PC-9 (cell line): ENCODE results near the gene CEP68. TPM values are rescaled to one million over a fixed set of nuclear protein-coding genes. Genes with fewer than 3 reads are reported as not detected.

Experiments
- BruUV-seq: library from RNA; stranded (reverse); fragments of 400-500 nt; replicated peaks from 2 replicates; lab custom pipeline; 2021; lab: Mats Ljungman, UMichigan
- CTCF ChIA-PET: fragments of 300-600 bp; sonication (Branson Sonifier 250); formaldehyde crosslinking; loops from one replicate; lab custom pipeline; 2022; ENCODE audit warnings: antibody characterized with exemption; lab: Charles Lee
- POLR2A ChIA-PET: fragments of 300-600 bp; sonication (Branson Sonifier 250); formaldehyde crosslinking; loops from one replicate; lab custom pipeline; 2022; ENCODE audit warnings: antibody characterized with exemption; ENCODE audit not compliant: unreplicated experiment; lab: Charles Lee
- DNase-seq, 2 experiments: peaks; one replicate each; pipeline versions ENCODE4 v3.0.0 to v3.0.0-alpha.2; 2015 to 2022; ENCODE audit warnings: mixed read lengths in 1 of 2
- H2AFZ ChIP-seq: fragments of 200-600 bp; sonication (generic); 2 replicates; pipeline ENCODE4 v1.8.1; 2017; ENCODE audit warnings: antibody characterized with exemption
- H3F3A ChIP-seq: fragments of 200-600 bp; sonication (generic); 2 replicates; pipeline ENCODE4 v1.8.1; 2017; ENCODE audit warnings: antibody characterized with exemption, mild to moderate bottlenecking, low read depth; ENCODE audit not compliant: insufficient read depth
- H3K27ac ChIP-seq: fragments of 200-600 bp; sonication (generic); 2 replicates; pipeline ENCODE4 v1.6.1; 2016; ENCODE audit warnings: mixed run types
- H3K27me3 ChIP-seq: fragments of 200-600 bp; sonication (generic); 2 replicates; pipeline ENCODE4 v1.6.1; 2016; ENCODE audit warnings: low read depth, mixed run types; ENCODE audit not compliant: insufficient read depth
- H3K36me3 ChIP-seq: fragments of 200-600 bp; sonication (generic); 2 replicates; pipeline ENCODE4 v1.6.1; 2016; ENCODE audit warnings: low read depth, mixed run types
- H3K4me1 ChIP-seq: fragments of 200-600 bp; sonication (generic); replicated peaks from 2 replicates; pipeline ENCODE4 v1.6.1; 2016; ENCODE audit warnings: mixed run types; ENCODE audit not compliant: insufficient read depth
- H3K4me2 ChIP-seq: fragments of 200-600 bp; sonication (generic); 2 replicates; pipeline ENCODE4 v1.6.1; 2017; ENCODE audit warnings: mixed run types
- H3K4me3 ChIP-seq: fragments of 200-600 bp; sonication (generic); 2 replicates; pipeline ENCODE4 v1.6.1; 2016; ENCODE audit warnings: mixed run types
- H3K79me2 ChIP-seq: fragments of 200-600 bp; sonication (generic); 2 replicates; pipeline ENCODE4 v1.6.1; 2017; ENCODE audit warnings: low read depth, mixed run types
- H3K9me2 ChIP-seq: fragments of 200-600 bp; sonication (generic); 2 replicates; pipeline ENCODE4 v1.8.1; 2017; ENCODE audit warnings: mild to moderate bottlenecking; ENCODE audit not compliant: insufficient read depth
- H3K9me3 ChIP-seq: fragments of 200-600 bp; sonication (generic); 2 replicates; pipeline ENCODE4 v1.8.1; 2016; ENCODE audit warnings: low read depth; ENCODE audit not compliant: insufficient read depth
- H4K20me1 ChIP-seq: fragments of 200-600 bp; sonication (generic); 2 replicates; pipeline ENCODE4 v1.8.1; 2017; ENCODE audit not compliant: insufficient read depth
- EZH2 ChIP-seq: fragments of 200-600 bp; sonication (generic); IDR thresholded peaks from 2 replicates; pipeline ENCODE4 v1.8.0; 2017; ENCODE audit warnings: antibody characterized with exemption, low read depth
- intact Hi-C: fragments of 100-400 bp; cut with micrococcal nuclease; formaldehyde crosslinking; loops from one replicate; pipeline ENCODE4 v1.10.0; 2022; ENCODE audit not compliant: unreplicated experiment
- total RNA-seq: library from RNA; stranded (reverse); gene quantifications from 2 replicates; pipeline ENCODE4 v1.2.3, GENCODE V29; 2021
- TF ChIP-seq, protein P1 (sequence below): fragments of 200-600 bp; sonication (generic); conservative IDR thresholded peaks from 2 replicates; pipeline ENCODE4 v1.6.1; 2017; ENCODE audit warnings: mixed run types, antibody characterized with exemption, mild to moderate bottlenecking, moderate library complexity

The CEP68 gene
- total RNA-seq, 1 experiment from 2014 or later: 10.8 TPM

DNA sequence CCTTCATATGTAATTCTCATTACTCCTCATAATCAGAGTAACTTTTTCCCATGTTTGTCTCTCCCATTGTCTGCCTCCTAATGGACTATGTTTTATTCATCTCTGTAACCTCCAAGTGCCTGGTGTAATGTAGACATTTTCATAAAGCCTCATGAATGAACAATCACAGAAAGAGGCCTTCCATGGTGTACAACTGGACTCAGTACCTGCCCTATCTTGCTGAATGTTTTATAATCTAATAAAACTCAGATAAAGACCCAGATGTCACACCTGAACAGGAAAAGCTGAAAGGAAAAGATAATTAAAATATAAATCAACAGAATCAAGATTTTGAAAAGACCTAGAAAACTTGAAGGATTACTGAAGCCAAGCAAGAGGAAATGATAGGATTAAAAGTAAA lies 37.0 kb downstream of the CEP68 start:
- Histone ChIP-seq H3K79me2 (peaks cover 69% of the 10 kb centered on the region), H3K4me3 (no peak overlapping the region), H3K27me3 (no peaks in the 10 kb centered on the region), H3K4me2 (no peak overlapping the region), H4K20me1 (peaks cover 81% of the 10 kb centered on the region), H3F3A (peaks cover 9% of the 10 kb centered on the region; the same call in 1 of the 2 replicates), H3K27ac (no peak overlapping the region), H2AFZ (no peak overlapping the region), H3K4me1 (no peaks in the 10 kb centered on the region), H3K9me2 (no peaks in the 10 kb centered on the region), H3K9me3 (no peaks in the 10 kb centered on the region), H3K36me3 (peaks cover 44% of the 10 kb centered on the region)
- POLR2A ChIA-PET: no interaction called here
- BruUV-seq: no TSS peak
- CTCF ChIA-PET: no interaction called here
- intact Hi-C loops: no loop called here
- TF ChIP-seq, protein P1, sequence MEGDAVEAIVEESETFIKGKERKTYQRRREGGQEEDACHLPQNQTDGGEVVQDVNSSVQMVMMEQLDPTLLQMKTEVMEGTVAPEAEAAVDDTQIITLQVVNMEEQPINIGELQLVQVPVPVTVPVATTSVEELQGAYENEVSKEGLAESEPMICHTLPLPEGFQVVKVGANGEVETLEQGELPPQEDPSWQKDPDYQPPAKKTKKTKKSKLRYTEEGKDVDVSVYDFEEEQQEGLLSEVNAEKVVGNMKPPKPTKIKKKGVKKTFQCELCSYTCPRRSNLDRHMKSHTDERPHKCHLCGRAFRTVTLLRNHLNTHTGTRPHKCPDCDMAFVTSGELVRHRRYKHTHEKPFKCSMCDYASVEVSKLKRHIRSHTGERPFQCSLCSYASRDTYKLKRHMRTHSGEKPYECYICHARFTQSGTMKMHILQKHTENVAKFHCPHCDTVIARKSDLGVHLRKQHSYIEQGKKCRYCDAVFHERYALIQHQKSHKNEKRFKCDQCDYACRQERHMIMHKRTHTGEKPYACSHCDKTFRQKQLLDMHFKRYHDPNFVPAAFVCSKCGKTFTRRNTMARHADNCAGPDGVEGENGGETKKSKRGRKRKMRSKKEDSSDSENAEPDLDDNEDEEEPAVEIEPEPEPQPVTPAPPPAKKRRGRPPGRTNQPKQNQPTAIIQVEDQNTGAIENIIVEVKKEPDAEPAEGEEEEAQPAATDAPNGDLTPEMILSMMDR: no peak
- DNase-seq: no peak

DNA sequence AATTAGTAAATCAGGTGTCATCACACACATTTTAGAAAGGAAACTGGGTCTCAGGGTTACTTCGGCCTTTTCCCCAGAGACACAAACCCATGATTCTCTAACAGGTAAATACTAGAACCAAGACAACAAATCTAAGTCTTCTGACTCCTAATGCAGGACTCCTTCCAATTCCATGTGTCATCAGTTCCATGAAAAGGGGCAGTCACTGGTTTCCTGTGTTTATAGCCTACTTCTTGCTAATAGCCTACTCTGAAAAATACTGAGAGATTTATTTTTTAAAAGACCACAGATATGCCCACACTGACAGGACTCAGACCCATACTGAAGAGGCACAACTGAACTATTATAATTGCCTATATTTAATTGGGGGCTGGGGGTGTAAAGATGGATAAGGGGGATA lies 40.7 kb downstream of the CEP68 start:
- ChIA-PET CTCF (no interaction called here), POLR2A (interaction anchor here (0.6 kb wide), 1 partner anchor 21 kb away, joined by 4 read pairs; no protein-coding TSS in a partner anchor)
- Histone ChIP-seq H3K79me2 (peaks cover 74% of the 10 kb centered on the region), H2AFZ (no peak overlapping the region), H3F3A (peaks cover 9% of the 10 kb centered on the region), H3K27me3 (no peaks in the 10 kb centered on the region), H3K9me2 (no peaks in the 10 kb centered on the region), H3K9me3 (no peaks in the 10 kb centered on the region), H4K20me1 (peaks cover 77% of the 10 kb centered on the region), H3K4me2 (no peak overlapping the region), H3K4me1 (no peaks in the 10 kb centered on the region), H3K4me3 (no peak overlapping the region), H3K27ac (no peak overlapping the region), H3K36me3 (peaks cover 34% of the 10 kb centered on the region)
- BruUV-seq: no TSS peak
- TF ChIP-seq EZH2: no peak
- TF ChIP-seq, protein P1: no peak
- intact Hi-C loops: no loop called here
- no peak for DNase-seq

DNA sequence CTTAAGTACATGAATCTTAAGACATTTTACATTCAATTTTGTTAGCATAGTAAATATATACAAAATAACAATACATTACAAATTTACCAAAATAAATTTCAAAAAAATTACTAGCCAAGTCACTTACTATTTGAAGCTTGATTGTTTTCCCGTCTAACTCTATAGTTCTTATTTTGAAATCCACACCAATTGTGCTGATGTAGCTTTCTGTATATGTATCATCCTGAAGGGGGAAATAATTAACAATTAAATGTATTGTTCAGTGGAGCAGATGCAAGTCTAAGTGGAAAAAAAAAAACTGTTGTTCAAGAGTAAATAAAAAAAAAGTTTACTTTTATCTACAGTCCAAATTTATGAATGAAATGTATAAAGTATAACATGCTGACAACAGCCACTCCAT lies 41.6 kb downstream of the CEP68 start:
- Histone ChIP-seq H3K79me2 (peaks cover 71% of the 10 kb centered on the region), H3K4me2 (no peak overlapping the region), H3K36me3 (peaks cover 41% of the 10 kb centered on the region), H3K9me3 (no peaks in the 10 kb centered on the region), H3K9me2 (no peaks in the 10 kb centered on the region), H2AFZ (no peak overlapping the region), H3K27me3 (no peaks in the 10 kb centered on the region), H3K27ac (no peak overlapping the region), H3F3A (peaks cover 9% of the 10 kb centered on the region), H4K20me1 (peaks cover 74% of the 10 kb centered on the region), H3K4me1 (no peaks in the 10 kb centered on the region), H3K4me3 (no peak overlapping the region)
- intact Hi-C loops: no loop called here
- BruUV-seq: no TSS peak
- DNase-seq: no peak
- CTCF ChIA-PET: no interaction called here
- POLR2A ChIA-PET: interaction anchor here (0.7 kb wide), 1 partner anchor 310 kb away, joined by 15 read pairs; no protein-coding TSS in a partner anchor
- TF ChIP-seq EZH2: no peak
- TF ChIP-seq, protein P1: no peak
